ENCODE data around the gene STXBP3.
A peak's percentile ranks its signal among the peaks of the same experiment; 100 is the strongest.

The STXBP3 gene

GRCh38 chr1:108734171-108734865 lies 12.2 kb upstream of the STXBP3 start:
- Histone ChIP-seq H3K4me2 (ENCODE audit: insufficient read depth, low read length) (no peak overlapping the region), H3K27ac (ENCODE audit: low read length) (no peak overlapping the region), H3K27me3 (ENCODE audit: insufficient read depth, low read length, poor library complexity) (peaks cover 15% of the 10 kb centered on the region), H3K4me1 (ENCODE audit: insufficient read depth, low read length) (no peaks in the 10 kb centered on the region), H3K4me3 (ENCODE audit: low read depth in 1 of 2, low read length in 2 of 2) (no peak overlapping the region), H3K9ac (ENCODE audit: low read depth, low read length) (no peak overlapping the region), H4K20me1 (ENCODE audit: insufficient read depth, low read length) (no peaks in the 10 kb centered on the region), H3K9me3 (ENCODE audit: insufficient read depth, low read length, severe bottlenecking) (no peaks in the 10 kb centered on the region), H3K79me2 (ENCODE audit: insufficient read depth, low read length) (no peaks in the 10 kb centered on the region), H3K36me3 (ENCODE audit: insufficient read depth, low read length) (no peaks in the 10 kb centered on the region), H2AFZ (ENCODE audit: low read depth, low read length) (no peak overlapping the region)
- ATAC-seq (ENCODE audit: insufficient read depth, low read depth): no peak
- no peak for DNase-seq
- no peak for TF ChIP-seq EZH2 (IDR thresholded peaks at IDR 0.05; ENCODE audit: borderline replicate concordance, low read depth, low read length, severe bottlenecking)
- TF ChIP-seq CTCF (IDR thresholded peaks at IDR 0.05; ENCODE audit: borderline replicate concordance, extremely low read depth, low read length, poor library complexity, severe bottlenecking): no peak

DNA sequence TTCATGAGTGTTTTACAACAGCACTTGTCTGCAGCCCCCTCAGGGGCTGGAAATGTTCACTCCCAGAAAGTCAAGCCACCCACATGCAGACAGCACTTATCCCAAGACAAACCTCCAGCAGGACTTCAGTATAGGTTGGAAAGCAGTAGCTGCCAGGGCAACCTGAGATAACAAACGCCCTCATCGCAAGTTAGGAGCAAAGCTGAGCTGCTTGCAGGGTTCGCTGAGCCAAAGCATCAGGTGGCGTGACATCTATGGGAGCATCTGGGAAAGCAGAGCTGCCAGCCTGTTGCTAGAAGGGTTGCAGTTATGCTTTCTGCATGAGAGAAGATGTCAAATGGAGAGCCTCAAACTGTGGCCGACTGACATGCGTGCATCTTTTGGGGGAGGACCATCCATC lies 4.2 kb upstream of the STXBP3 start:
- TF ChIP-seq EZH2 (IDR thresholded peaks at IDR 0.05; ENCODE audit: borderline replicate concordance, low read depth, low read length, severe bottlenecking) (no peak), CTCF (IDR thresholded peaks at IDR 0.05; ENCODE audit: borderline replicate concordance, extremely low read depth, low read length, poor library complexity, severe bottlenecking) (no peak)
- peaks cover 5% of the 10 kb centered on the region for H3K79me2 ChIP-seq (ENCODE audit: insufficient read depth, low read length)
- H4K20me1 ChIP-seq (ENCODE audit: insufficient read depth, low read length): no peaks in the 10 kb centered on the region
- H3K27ac ChIP-seq (ENCODE audit: low read length): no peak overlapping the region
- peaks cover 5% of the 10 kb centered on the region for H3K4me1 ChIP-seq (ENCODE audit: insufficient read depth, low read length)
- ATAC-seq (ENCODE audit: insufficient read depth, low read depth) (no peak), DNase-seq (no peak)
- no peak overlapping the region for H3K9ac ChIP-seq (ENCODE audit: low read depth, low read length)
- no peak overlapping the region for H3K4me2 ChIP-seq (ENCODE audit: insufficient read depth, low read length)
- H3K36me3 ChIP-seq (ENCODE audit: insufficient read depth, low read length): no peaks in the 10 kb centered on the region
- no peak overlapping the region for H2AFZ ChIP-seq (ENCODE audit: low read depth, low read length)
- no peaks in the 10 kb centered on the region for H3K9me3 ChIP-seq (ENCODE audit: insufficient read depth, low read length, severe bottlenecking)
- H3K4me3 ChIP-seq (ENCODE audit: low read depth in 1 of 2, low read length in 2 of 2): no peak overlapping the region
- no peaks in the 10 kb centered on the region for H3K27me3 ChIP-seq (ENCODE audit: insufficient read depth, low read length, poor library complexity)

- no peak for TF ChIP-seq EZH2 (IDR thresholded peaks at IDR 0.05; ENCODE audit: borderline replicate concordance, low read depth, low read length, severe bottlenecking)
- no peak for TF ChIP-seq CTCF (IDR thresholded peaks at IDR 0.05; ENCODE audit: borderline replicate concordance, extremely low read depth, low read length, poor library complexity, severe bottlenecking)
- DNase-seq (no peak), ATAC-seq (ENCODE audit: insufficient read depth, low read depth) (no peak)
- Histone ChIP-seq H3K27ac (ENCODE audit: low read length) (peak overlapping the region; percentile 60), H4K20me1 (ENCODE audit: insufficient read depth, low read length) (peaks cover 11% of the 10 kb centered on the region; the same call in 1 of the 2 replicates), H3K36me3 (ENCODE audit: insufficient read depth, low read length) (peaks cover 6% of the 10 kb centered on the region; the same call in 1 of the 2 replicates), H2AFZ (ENCODE audit: low read depth, low read length) (peak overlapping the region; percentile 82), H3K9ac (ENCODE audit: low read depth, low read length) (peak overlapping the region; percentile 77; the same call in 1 of the 2 replicates), H3K79me2 (ENCODE audit: insufficient read depth, low read length) (peaks cover 40% of the 10 kb centered on the region), H3K27me3 (ENCODE audit: insufficient read depth, low read length, poor library complexity) (no peaks in the 10 kb centered on the region), H3K9me3 (ENCODE audit: insufficient read depth, low read length, severe bottlenecking) (no peaks in the 10 kb centered on the region), H3K4me2 (ENCODE audit: insufficient read depth, low read length) (peak overlapping the region; percentile 77), H3K4me3 (ENCODE audit: low read depth in 1 of 2, low read length in 2 of 2) (peak overlapping the region in 1 of 2 experiments; percentile 67; a peak in 2 of 4 replicates), H3K4me1 (ENCODE audit: insufficient read depth, low read length) (peaks cover 30% of the 10 kb centered on the region)
Observed at GRCh38 chr1:108745980-108746381, 493 bp upstream of the STXBP3 start.
